ENCODE data around the gene JTB.

JTB gene

GRCh38 chr1:153953859-153954365, 23.6 kb downstream of the JTB start:
- no peak for DNase-seq (ENCODE audit: low read depth)

GRCh38 chr1:153951801-153952200, 25.7 kb downstream of the JTB start:
- DNase-seq (ENCODE audit: low read depth): no peak

DNA sequence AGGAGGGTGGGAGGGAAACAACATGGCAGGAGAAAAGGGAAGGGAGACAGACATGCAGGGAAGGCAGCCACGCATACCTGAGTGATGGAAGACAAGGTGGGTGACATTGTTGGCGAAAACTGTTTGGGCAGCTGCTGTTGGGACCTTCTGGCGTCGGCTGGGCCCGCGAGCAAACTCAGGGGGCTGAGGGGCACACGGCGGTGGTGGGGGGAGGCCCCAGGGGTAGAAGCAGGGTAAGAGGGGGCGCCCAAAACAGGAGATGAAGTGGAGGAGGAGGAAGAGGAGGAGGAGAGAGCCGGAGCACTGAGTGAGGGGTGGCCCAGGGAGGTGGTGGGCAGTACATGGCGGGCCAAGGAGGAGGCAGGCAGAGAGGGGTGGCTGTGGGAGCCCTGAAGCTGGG, 26.3 kb downstream of the JTB start:
- DNase-seq (ENCODE audit: low read depth): no peak

- peak; percentile 79 for DNase-seq (ENCODE audit: low read depth)
Observed at GRCh38 chr1:153946622-153947241, 30.7 kb downstream of the JTB start, which contains the start of gene DENND4B. TSS of gene DENND4B (minus strand) at chr1:153946718. CDS start at chr1:153944374, 2,344 bp downstream.

DNA sequence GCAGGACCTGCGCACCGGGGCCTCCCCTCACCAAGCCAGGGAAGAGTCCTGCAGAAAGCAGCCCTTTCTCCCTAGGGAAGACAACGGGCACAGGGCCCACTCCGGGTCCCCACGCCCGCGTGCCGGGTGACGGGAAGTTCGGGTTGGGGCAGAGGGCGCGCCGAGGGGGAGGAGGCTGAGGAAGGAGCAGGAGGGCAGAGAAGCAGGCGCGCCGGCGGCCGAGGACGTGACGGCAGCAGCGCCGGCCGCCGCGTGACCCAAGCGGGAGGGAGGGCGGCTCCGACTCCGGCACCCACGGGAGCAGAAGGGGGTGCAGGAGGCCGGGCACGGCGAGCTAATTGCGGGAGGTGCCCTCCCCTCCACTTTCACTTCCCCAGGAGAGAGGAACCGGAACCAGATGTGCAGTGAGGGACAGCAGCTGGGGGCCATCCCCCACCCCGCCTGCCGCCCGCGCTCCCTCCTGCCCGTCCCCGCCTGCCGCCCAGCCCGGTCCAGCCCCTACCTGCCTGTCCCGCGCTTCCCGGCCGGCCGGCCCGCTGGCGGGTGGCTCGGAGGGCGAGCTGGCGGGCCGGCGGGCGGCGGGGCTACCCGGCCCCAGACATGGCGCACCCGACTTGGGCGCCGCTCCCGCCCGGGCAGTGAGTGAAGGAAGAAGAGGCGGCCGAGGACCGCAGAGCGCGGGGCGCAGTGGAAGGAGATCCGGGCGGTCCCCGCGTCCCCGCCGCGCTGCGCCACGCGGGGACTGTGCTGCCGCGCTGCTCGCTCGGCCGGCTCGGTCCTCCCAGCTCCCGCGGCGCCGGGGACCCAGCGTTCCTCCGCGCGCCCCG, 31.5 kb downstream of the JTB start:
- peak; percentile 74 for DNase-seq (ENCODE audit: low read depth)

GRCh38 chr1:153945131-153945794, 32.2 kb downstream of the JTB start:
- peak; percentile 34 for DNase-seq (ENCODE audit: low read depth)

DNA sequence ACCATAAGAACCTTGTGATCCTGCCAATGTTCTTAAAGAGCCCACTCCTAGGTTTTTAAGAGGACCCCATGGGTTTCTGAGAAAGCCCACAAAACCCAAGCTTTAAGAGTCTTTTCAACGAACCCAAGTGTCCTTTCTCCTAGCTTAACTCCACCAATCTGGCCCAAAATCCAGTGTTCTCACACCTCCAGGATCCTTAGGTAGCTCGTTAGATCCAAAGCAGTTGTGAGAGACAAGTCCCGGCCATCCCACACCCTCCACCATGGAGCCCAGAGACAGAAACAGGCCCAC, 32.7 kb downstream of the JTB start:
- DNase-seq (ENCODE audit: low read depth): no peak

DNA sequence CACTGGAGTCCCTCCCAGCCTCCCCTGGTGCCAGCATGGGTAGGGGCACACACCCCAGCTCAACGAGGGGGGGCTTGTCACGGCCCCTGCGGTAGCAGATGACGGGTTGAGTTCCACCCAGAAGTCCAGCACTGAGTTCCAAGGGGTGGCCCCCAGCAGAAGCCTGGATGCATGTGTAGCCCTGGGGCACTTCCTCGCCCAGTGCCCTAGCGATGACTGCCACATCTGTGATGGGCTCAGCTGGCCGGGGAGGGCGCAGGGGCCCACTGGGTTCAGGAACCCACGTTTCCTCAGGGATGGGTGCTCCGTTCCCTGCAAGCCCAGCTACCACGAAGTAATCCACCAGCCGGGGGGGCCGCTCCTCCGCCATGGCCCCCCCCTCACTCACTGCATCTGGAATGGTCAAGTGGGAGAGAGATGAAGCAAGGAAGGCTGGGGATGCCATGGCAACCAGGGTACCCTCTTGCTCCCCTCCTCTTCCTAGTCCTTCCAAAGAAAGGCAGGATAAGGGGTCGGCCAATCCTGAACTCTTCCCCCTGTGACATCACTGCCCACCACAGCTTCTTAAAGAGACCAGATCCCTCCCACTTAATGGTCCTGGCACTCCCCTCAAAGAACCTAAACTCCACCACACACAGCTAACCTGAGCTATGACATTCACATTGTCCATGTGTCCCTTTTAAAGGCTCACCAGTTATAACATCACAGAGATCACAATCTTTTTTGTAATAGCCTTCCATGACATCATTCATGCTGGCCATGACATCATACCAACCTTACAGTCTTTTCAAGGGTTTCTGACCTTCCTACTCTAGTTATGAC, 33.3 kb downstream of the JTB start:
- no peak for DNase-seq (ENCODE audit: low read depth)

GRCh38 chr1:153942766-153943549, 34.5 kb downstream of the JTB start:
- DNase-seq (ENCODE audit: low read depth): no peak

- no peak for DNase-seq (ENCODE audit: low read depth)
Observed at GRCh38 chr1:153941826-153942725, 35.4 kb downstream of the JTB start.

- DNase-seq (ENCODE audit: low read depth): no peak
Observed at GRCh38 chr1:153940756-153941155, 36.7 kb downstream of the JTB start.

- no peak for DNase-seq (ENCODE audit: low read depth)
Observed at GRCh38 chr1:153939476-153939875, 38.0 kb downstream of the JTB start.

DNA sequence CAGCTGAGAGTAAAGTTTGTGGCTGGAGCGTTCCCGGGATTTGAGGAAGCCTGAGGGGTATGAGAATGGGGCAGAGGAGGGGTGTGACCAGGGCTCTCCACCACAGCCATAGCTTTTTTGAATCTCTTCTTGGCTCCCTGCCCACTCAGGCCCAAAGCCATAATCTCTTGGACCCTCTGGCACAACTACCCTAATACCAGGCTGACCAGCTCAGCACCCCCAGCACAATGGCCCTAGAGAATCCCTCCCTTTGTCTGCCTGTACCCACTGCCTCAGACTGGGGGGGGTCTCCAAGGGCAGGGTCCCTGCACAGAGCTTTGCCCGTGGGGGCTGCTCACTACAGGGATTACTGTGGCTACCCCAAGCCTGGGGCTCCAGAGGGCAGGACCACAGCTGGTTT, 38.5 kb downstream of the JTB start:
- no peak for DNase-seq (ENCODE audit: low read depth)

DNA sequence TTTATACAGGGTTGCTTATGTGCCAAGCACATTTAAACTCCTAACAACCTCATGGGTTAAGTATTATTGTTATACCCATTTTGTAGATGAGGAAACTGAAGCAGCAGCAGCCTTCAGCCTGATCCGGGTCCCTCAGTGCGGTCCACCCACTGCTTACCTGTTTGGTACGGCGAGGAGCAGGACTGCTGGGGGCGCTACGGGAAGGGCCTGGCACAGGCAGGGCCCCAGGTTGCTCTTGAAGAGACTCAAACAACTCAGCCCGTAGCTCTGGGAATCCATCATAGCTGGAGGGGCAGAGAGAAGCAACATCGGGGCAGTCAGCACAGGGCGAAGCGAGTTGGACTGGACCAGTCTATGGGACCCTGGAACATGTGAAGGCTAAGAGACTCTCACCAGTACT, 40.1 kb downstream of the JTB start:
- no peak for DNase-seq (ENCODE audit: low read depth)

GRCh38 chr1:153936011-153936802, 41.3 kb downstream of the JTB start:
- DNase-seq (ENCODE audit: low read depth): no peak

DNA sequence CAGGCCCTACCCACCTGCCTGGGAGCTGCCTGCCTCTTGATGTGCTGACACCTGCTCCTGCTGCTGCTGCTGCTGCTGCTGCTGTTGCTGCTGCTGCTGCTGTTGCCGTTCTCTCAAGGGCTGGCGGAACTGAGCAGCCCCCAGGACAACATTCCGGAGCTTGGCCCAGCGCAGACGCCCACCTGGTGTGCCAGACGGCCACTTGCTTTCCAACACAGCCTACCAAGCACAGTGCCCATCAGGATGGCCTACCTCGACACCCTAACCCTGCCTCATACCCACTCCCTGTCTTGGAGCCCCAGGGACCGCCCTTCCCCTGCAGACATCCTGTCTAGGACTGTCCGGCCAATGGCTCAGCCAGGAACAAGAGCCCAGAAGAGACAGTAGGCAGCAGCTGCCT, 42.7 kb downstream of the JTB start:
- DNase-seq (ENCODE audit: low read depth): no peak

GRCh38 chr1:153933955-153934354, 43.5 kb downstream of the JTB start:
- DNase-seq (ENCODE audit: low read depth): no peak

DNA sequence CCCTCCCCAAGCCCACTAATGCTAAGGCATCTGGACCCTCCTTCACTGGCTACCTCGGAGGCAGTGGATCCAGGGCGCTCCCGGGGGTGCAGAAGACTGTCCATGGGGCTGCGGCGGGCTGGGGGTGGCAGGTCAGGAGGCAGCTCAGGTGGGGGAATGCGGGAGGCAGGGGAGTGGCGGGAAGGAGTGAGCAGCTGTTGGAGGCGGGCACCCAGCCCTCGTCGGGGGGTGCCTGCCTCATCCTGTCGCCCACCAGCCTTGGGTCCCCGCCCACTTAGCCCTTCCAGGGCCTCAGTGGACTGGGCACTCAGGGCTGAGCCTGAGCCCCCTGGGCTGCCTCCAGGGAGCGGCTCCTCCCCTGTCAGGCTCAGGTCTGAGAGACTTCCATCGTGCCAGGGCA, 44.0 kb downstream of the JTB start:
- DNase-seq (ENCODE audit: low read depth): no peak
